Kidney (tissue), 14 donors: ENCODE results near the gene RBMX. TPM values are rescaled to one million over a fixed set of nuclear protein-coding genes. Genes with fewer than 3 reads are reported as not detected.

Experiments used
- DNase-seq, 5 donors: peaks; one replicate each; pipeline ENCODE4 v3.0.0-alpha.2; 2013 to 2020
- FAIRE-seq: peaks from 2 replicates; lab custom pipeline; 2012; peaks lifted over from hg19 to GRCh38; lab: Jason Lieb, UNC
- H3K27ac ChIP-seq, 2 donors: one replicate each; pipeline ENCODE4 v1.7.0; 2013; ENCODE audit warnings: low read depth in 2 of 2, low read length in 2 of 2, inconsistent platforms in 1 of 2
- H3K27me3 ChIP-seq: one replicate; pipeline ENCODE4 v1.7.1; 2013; ENCODE audit warnings: low read length, inconsistent platforms; ENCODE audit not compliant: control insufficient read depth, insufficient read depth
- H3K36me3 ChIP-seq, 3 donors: one replicate each; pipeline versions ENCODE4 v1.7.0 to v1.7.1; 2013; ENCODE audit warnings: low read length in 3 of 3, control low read depth in 1 of 3, inconsistent platforms in 1 of 3; ENCODE audit not compliant: insufficient read depth in 3 of 3, control insufficient read depth in 2 of 3
- H3K4me1 ChIP-seq, 3 donors: one replicate each; pipeline versions ENCODE4 v1.7.0 to v1.7.1; 2013; ENCODE audit warnings: low read length in 3 of 3, inconsistent platforms in 1 of 3, low read depth in 1 of 3; ENCODE audit not compliant: control insufficient read depth in 2 of 3, insufficient read depth in 2 of 3
- H3K4me3 ChIP-seq, 3 donors: one replicate each; pipeline versions ENCODE4 v1.7.0 to v1.8.1; 2013; ENCODE audit warnings: low read length in 3 of 3, control low read depth in 1 of 3, inconsistent platforms in 1 of 3
- H3K9ac ChIP-seq, 3 donors: one replicate each; pipeline versions ENCODE4 v1.7.0 to v1.7.1; 2013; ENCODE audit warnings: low read length in 3 of 3, control low read depth in 1 of 3, inconsistent platforms in 1 of 3
- H3K9me3 ChIP-seq, 3 donors: one replicate each; pipeline versions ENCODE4 v1.7.0 to v1.7.1; 2013; ENCODE audit warnings: low read length in 3 of 3, control low read depth in 1 of 3, inconsistent platforms in 1 of 3; ENCODE audit not compliant: control insufficient read depth in 2 of 3, insufficient read depth in 1 of 3
- CTCF ChIP-seq: IDR thresholded peaks from 3 replicates; pipeline ENCODE4 v1.5.1; 2012; ENCODE audit warnings: mild to moderate bottlenecking, moderate library complexity, borderline replicate concordance; ENCODE audit not compliant: insufficient read depth; ENCODE audit errors: extremely low read depth
- intact Hi-C: fragments of 100-400 bp; cut with DNase I; formaldehyde crosslinking; loops from one replicate; pipeline ENCODE4 v1.11.1; 2022
- polyA plus RNA-seq: library from polyadenylated mRNA; stranded (reverse); fragments of 350-450 nt; fragmentation: Illumina TruSeq; extraction: RNeasy Lipid Tissue Mini Kit (QIAGEN cat#74804); gene quantifications from one replicate; pipeline ENCODE4 v1.2.3, GENCODE V29; 2014; ENCODE audit warnings: low read depth, low replicate concordance; ENCODE audit not compliant: insufficient read depth
- total RNA-seq: library from RNA; stranded (reverse); fragmentation: NEBNext Ultra II Directional; extraction: Animal tissue kit (Norgen Biotek cat#: 25700); gene quantifications from one replicate; pipeline ENCODE4 v1.2.1, GENCODE V29; 2021
- donor health status: control.
- donor health status: control.
- donor health status: control.
- donor health status: control.
- donor health status: control.
- donor health status: DM: yes; HTN: yes; CAD: no.
- donor health status: Normal renal cell carcinoma (clear cell type).

Gene RBMX
- total and polyA plus RNA-seq, 2 donors from 2014 or later = 95.0 to 143 TPM

GRCh38 chrX:136849395-136849794, 31.1 kb downstream of the RBMX start:
- no peak for TF ChIP-seq CTCF
- H3K4me1 ChIP-seq = no peaks in the 10 kb centered on the region
- H3K9ac ChIP-seq = no peak overlapping the region
- no peak overlapping the region for H3K27ac ChIP-seq
- H3K9me3 ChIP-seq = no peaks in the 10 kb centered on the region
- H3K4me3 ChIP-seq = no peak overlapping the region
- intact Hi-C loops = no loop called here
- no peak for DNase-seq
- no peaks in the 10 kb centered on the region for H3K27me3 ChIP-seq
- no peak for FAIRE-seq
- H3K36me3 ChIP-seq = peaks cover 0 to 10% (median 2%) of the 10 kb centered on the region in 3 donors

- H3K4me1 ChIP-seq = no peaks in the 10 kb centered on the region
- H3K9me3 ChIP-seq = no peaks in the 10 kb centered on the region
- FAIRE-seq (no peak), DNase-seq (no peak)
- peaks cover 0 to 10% (median 0%) of the 10 kb centered on the region in 3 donors for H3K36me3 ChIP-seq
- TF ChIP-seq CTCF = no peak
- intact Hi-C loops = no loop called here
- H3K4me3 ChIP-seq = no peak overlapping the region
- H3K9ac ChIP-seq = no peak overlapping the region
- no peak overlapping the region for H3K27ac ChIP-seq
- H3K27me3 ChIP-seq = no peaks in the 10 kb centered on the region
These were observed 32.7 kb downstream of the RBMX start for GRCh38 chrX:136847874-136848273.

- intact Hi-C loops = no loop called here
- TF ChIP-seq CTCF = no peak
- FAIRE-seq (no peak), DNase-seq (no peak)
- H3K4me3 ChIP-seq = no peak overlapping the region
- no peak overlapping the region for H3K27ac ChIP-seq
- H3K4me1 ChIP-seq = no peaks in the 10 kb centered on the region
- H3K36me3 ChIP-seq = no peaks in the 10 kb centered on the region
- no peaks in the 10 kb centered on the region for H3K27me3 ChIP-seq
- no peaks in the 10 kb centered on the region for H3K9me3 ChIP-seq
- no peak overlapping the region for H3K9ac ChIP-seq
These were observed 41.3 kb downstream of the RBMX start for GRCh38 chrX:136839196-136839595.

- no peak for TF ChIP-seq CTCF
- DNase-seq = no peak
- Histone ChIP-seq H3K4me1 (no peaks in the 10 kb centered on the region), H3K9me3 (no peaks in the 10 kb centered on the region), H3K27me3 (no peaks in the 10 kb centered on the region), H3K9ac (no peak overlapping the region), H3K36me3 (no peaks in the 10 kb centered on the region), H3K4me3 (no peak overlapping the region), H3K27ac (no peak overlapping the region)
- intact Hi-C loops = no loop called here
- no peak for FAIRE-seq
These were observed 44.8 kb downstream of the RBMX start for GRCh38 chrX:136835761-136836160.
